CD4-positive, alpha-beta T cell (primary cell): ENCODE data around the gene DTX1. TPM values are rescaled to one million over a fixed set of nuclear protein-coding genes. Genes with fewer than 3 reads are reported as not detected.
"Not testable (repeated sequence)": the region's sequence is repeated elsewhere in the genome, so short reads cannot be mapped to it uniquely, and the experiment has no call there.

ENCODE experiments used
- ATAC-seq: fragments of 200-7000 bp; cut with Tn5 transposase; one replicate; pipeline ENCODE4 v1.10.0; 2022; ENCODE audit warnings: mild to moderate bottlenecking; ENCODE audit not compliant: poor library complexity
- CTCF ChIA-PET: fragments of 350-600 bp; sonication (Branson Sonifier 250); formaldehyde crosslinking; loops from one replicate; lab custom pipeline; 2021; ENCODE audit warnings: antibody characterized with exemption, inconsistent platforms; lab: Charles Lee
- POLR2A ChIA-PET: fragments of 350-600 bp; sonication (Branson Sonifier 250); formaldehyde crosslinking; loops from one replicate; lab custom pipeline; 2021; ENCODE audit warnings: antibody characterized with exemption, inconsistent platforms; lab: Charles Lee
- DNase-seq, 14 experiments: peaks; one replicate each; pipeline ENCODE4 v3.0.0-alpha.2; 2013 to 2020; ENCODE audit warnings: mixed read lengths in 2 of 14
- H3K27ac ChIP-seq, 2 donors: one replicate each; pipeline versions ENCODE4 v1.5.1 to v1.7.0; 2013; ENCODE audit warnings: low read length in 2 of 2, low read depth in 1 of 2, mild to moderate bottlenecking in 1 of 2
- H3K27me3 ChIP-seq, 2 experiments: 1 replicate in 1 of 2; 2 replicates in 1 of 2; pipeline versions ENCODE4 v1.6.1 to v1.7.0; 2013; ENCODE audit warnings: low read length in 2 of 2, control low read depth in 1 of 2, mild to moderate bottlenecking in 1 of 2, moderate library complexity in 1 of 2; ENCODE audit not compliant: insufficient read depth in 2 of 2, control insufficient read depth in 1 of 2
- H3K36me3 ChIP-seq: one replicate; pipeline ENCODE4 v1.6.1; 2013; ENCODE audit warnings: low read length, control low read depth; ENCODE audit not compliant: insufficient read depth
- H3K4me1 ChIP-seq: one replicate; pipeline ENCODE4 v1.6.1; 2013; ENCODE audit warnings: low read length, control low read depth; ENCODE audit not compliant: insufficient read depth
- H3K4me3 ChIP-seq: one replicate; pipeline ENCODE4 v1.5.1; 2013; ENCODE audit warnings: mild to moderate bottlenecking, low read length, moderate library complexity
- H3K9me3 ChIP-seq, 2 experiments: 1 replicate in 1 of 2; 2 replicates in 1 of 2; pipeline versions ENCODE4 v1.6.1 to v1.7.0; 2013; ENCODE audit warnings: low read length in 2 of 2, mild to moderate bottlenecking in 2 of 2, control low read depth in 1 of 2, moderate library complexity in 1 of 2; ENCODE audit not compliant: control insufficient read depth in 1 of 2, insufficient read depth in 1 of 2
- H3K27ac Mint-ChIP-seq: one replicate; pipeline ENCODE4 v1.8.0; 2020; ENCODE audit warnings: mixed read lengths
- H3K27me3 Mint-ChIP-seq: one replicate; pipeline ENCODE4 v1.8.0; 2021; ENCODE audit warnings: mixed read lengths
- H3K36me3 Mint-ChIP-seq: one replicate; pipeline ENCODE4 v1.8.0; 2021; ENCODE audit warnings: low read depth, mixed read lengths
- H3K4me1 Mint-ChIP-seq: one replicate; pipeline ENCODE4 v1.8.0; 2021; ENCODE audit warnings: low read depth, mixed read lengths
- H3K4me3 Mint-ChIP-seq: one replicate; pipeline ENCODE4 v1.8.0; 2020; ENCODE audit warnings: mild to moderate bottlenecking, mixed read lengths
- H3K9me3 Mint-ChIP-seq: one replicate; pipeline ENCODE4 v1.8.0; 2020; ENCODE audit warnings: mixed read lengths
- intact Hi-C, 2 experiments: fragments of 100-400 bp; cut with DNase I in 1 of 2; cut with micrococcal nuclease in 1 of 2; formaldehyde crosslinking; loops; one replicate each; pipeline versions ENCODE4 v1.15.1 to v1.9.0; 2023 to 2025; cut with DNase I, micrococcal nuclease
- total RNA-seq, 174 experiments: library from RNA in 2 of 174; stranded (reverse) in 2 of 174; gene quantifications; one replicate each; pipeline ENCODE4 v1.2.3 and lab custom pipeline; 2021 to 2026
- TF ChIP-seq, protein P1 (sequence below): fragments of 200-600 bp; IDR thresholded peaks from one replicate; pipeline ENCODE4 v1.8.0; 2022; ENCODE audit warnings: antibody characterized with exemption, mild to moderate bottlenecking

DTX1 gene
- total RNA-seq, 2 experiments from 2014 or later = 14.0 to 14.2 TPM

DNA sequence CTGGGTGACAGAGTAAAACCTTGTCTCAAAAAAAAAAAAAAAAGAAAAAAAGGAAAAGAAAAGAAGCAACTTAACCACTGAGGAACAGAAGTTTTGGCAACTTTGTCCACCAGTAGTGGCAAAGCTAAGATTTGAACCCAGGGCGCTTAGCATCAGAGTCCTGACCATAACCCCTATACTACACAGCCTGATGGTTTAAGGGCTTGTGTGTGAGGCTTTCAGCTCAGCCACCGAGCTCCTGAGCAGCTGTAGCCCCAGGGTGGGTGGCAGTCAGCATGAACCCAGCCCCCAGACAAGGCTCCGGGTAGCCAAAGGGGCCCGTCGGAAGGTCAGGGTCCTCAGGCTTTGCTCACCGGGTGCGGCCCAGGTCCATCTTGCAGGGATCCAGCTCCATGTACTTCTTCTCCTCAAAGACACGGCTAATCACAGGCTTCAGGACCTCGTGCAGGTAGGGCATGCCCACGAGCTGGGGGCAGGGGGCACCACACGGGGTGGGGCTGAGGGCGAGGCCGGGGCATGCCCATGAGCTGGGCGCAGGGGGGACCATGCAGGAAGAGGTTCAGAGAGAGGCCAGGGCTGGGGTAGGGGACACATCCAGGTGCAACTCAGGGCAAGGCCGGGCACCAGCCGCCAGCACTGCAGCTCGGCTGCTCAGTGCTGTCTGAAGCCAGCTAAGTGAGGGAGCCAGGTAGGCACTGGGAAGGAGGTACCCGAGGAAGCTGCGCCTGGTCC is 58.1 kb downstream of the DTX1 start:
- H3K27ac ChIP-seq = no peak overlapping the region
- H3K4me3 Mint-ChIP-seq = no peak overlapping the region
- H3K9me3 ChIP-seq = no peaks in the 10 kb centered on the region
- no peaks in the 10 kb centered on the region for H3K36me3 ChIP-seq
- TF ChIP-seq, protein P1, sequence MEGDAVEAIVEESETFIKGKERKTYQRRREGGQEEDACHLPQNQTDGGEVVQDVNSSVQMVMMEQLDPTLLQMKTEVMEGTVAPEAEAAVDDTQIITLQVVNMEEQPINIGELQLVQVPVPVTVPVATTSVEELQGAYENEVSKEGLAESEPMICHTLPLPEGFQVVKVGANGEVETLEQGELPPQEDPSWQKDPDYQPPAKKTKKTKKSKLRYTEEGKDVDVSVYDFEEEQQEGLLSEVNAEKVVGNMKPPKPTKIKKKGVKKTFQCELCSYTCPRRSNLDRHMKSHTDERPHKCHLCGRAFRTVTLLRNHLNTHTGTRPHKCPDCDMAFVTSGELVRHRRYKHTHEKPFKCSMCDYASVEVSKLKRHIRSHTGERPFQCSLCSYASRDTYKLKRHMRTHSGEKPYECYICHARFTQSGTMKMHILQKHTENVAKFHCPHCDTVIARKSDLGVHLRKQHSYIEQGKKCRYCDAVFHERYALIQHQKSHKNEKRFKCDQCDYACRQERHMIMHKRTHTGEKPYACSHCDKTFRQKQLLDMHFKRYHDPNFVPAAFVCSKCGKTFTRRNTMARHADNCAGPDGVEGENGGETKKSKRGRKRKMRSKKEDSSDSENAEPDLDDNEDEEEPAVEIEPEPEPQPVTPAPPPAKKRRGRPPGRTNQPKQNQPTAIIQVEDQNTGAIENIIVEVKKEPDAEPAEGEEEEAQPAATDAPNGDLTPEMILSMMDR = no peak
- H3K27me3 ChIP-seq = no peaks in the 10 kb centered on the region
- no peak overlapping the region for H3K4me3 ChIP-seq
- CTCF ChIA-PET = no interaction called here
- POLR2A ChIA-PET = interaction anchor here (0.6 kb wide), 1 partner anchor 91 kb away, joined by 3 read pairs; no protein-coding TSS in a partner anchor
- no peak for ATAC-seq
- H3K27me3 Mint-ChIP-seq = no peaks in the 10 kb centered on the region
- H3K27ac Mint-ChIP-seq = no peak overlapping the region
- peaks cover 11% of the 10 kb centered on the region for H3K4me1 Mint-ChIP-seq
- DNase-seq = no peak
- no peaks in the 10 kb centered on the region for H3K9me3 Mint-ChIP-seq
- no peaks in the 10 kb centered on the region for H3K36me3 Mint-ChIP-seq
- peaks cover 11% of the 10 kb centered on the region for H3K4me1 ChIP-seq
- intact Hi-C loops = no loop called here

DNA sequence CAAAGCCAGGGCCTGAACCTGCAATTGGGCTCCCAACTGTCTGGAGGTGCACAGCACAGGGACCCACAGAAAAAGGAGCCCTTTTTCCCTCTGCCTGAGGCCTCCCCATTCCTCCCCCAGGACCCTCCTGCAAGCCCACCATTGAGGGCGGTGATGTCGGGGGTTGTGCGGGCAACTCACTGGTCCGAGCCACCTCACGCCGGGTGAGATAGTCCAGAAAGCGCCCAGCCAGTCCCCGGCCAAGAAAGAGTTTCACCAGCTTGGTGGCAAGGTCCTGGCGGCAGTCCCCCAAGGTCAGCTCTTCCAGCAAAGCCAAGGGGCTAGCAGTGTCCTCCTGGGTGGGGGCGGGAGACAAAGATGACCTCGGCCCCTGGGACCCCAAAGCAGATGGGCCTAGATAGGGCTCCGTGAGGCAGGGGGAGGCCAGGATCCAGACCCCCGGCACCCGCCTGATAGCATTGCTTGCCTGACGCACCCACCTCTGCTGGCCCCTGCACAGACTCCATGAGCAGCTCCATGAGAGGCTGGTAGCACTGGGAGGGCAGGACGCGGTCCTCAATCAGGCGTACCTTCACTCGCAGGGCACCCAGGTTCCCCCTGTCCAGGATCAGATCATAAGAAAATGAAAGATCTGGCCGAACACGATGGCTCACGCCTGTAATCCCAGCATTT is 59.1 kb downstream of the DTX1 start:
- DNase-seq (no peak), ATAC-seq (no peak)
- H3K9me3 ChIP-seq = no peaks in the 10 kb centered on the region
- H3K4me3 Mint-ChIP-seq = no peak overlapping the region
- TF ChIP-seq, protein P1 = no peak
- H3K27me3 ChIP-seq = no peaks in the 10 kb centered on the region
- ChIA-PET CTCF (no interaction called here), POLR2A (no interaction called here)
- no peaks in the 10 kb centered on the region for H3K9me3 Mint-ChIP-seq
- peaks cover 1% of the 10 kb centered on the region for H3K4me1 ChIP-seq
- no peak overlapping the region for H3K27ac ChIP-seq
- no peaks in the 10 kb centered on the region for H3K36me3 Mint-ChIP-seq
- no peaks in the 10 kb centered on the region for H3K36me3 ChIP-seq
- peaks cover 5% of the 10 kb centered on the region for H3K4me1 Mint-ChIP-seq
- intact Hi-C loops = no loop called here
- no peaks in the 10 kb centered on the region for H3K27me3 Mint-ChIP-seq
- no peak overlapping the region for H3K4me3 ChIP-seq
- H3K27ac Mint-ChIP-seq = no peak overlapping the region

DNA sequence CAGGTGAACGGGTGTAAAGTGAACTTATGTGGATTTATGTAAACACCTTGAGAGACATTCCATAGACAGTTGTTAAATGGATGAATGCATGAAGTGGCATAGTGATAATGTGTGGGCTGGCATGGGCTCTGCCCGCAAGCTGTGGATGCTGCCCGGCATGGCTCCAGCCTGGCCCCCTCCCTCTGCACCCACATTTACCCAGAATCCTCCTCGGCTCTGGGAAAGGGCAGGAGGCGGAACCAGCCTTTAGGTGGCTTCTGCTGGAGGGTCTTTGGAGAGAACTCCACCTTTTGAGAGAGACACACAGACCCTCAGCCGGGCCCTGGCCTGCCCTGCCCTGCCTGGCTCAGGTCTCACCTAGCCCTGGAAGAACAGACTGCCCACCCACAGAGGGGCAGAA is 60.3 kb downstream of the DTX1 start:
- CTCF ChIA-PET = no interaction called here

DNA sequence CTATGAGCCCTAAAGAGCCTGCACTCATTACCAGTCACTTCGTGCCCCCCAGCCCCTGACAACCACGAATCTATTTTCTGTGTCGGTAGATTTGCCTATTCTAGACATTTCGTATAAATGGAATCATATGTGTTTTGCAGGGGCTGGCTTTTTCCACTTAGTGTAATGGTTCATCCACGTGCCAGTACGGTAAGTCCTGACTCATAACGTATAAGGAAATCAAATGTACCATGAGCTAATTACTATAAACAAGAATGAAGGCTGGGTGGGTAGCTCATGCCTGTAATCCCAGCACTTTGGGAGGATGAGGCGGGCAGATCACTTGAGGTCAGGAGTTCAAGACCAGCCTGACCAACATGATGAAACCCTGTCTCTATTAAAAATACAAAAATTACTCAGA is 61.2 kb downstream of the DTX1 start:
- H3K4me1 Mint-ChIP-seq, H3K4me3 Mint-ChIP-seq, H3K36me3 ChIP-seq, ATAC-seq, intact Hi-C loops, DNase-seq, H3K9me3 ChIP-seq, H3K36me3 Mint-ChIP-seq, H3K27ac ChIP-seq, H3K27me3 ChIP-seq, H3K9me3 Mint-ChIP-seq, H3K4me3 ChIP-seq, POLR2A ChIA-PET, H3K4me1 ChIP-seq, H3K27ac Mint-ChIP-seq, H3K27me3 Mint-ChIP-seq, CTCF ChIA-PET: not testable (repeated sequence)

More for the DNA sequence above, 60.3 kb downstream of the DTX1 start:
- no peaks in the 10 kb centered on the region for H3K4me1 ChIP-seq
- ATAC-seq = no peak
- H3K9me3 Mint-ChIP-seq = no peaks in the 10 kb centered on the region
- no peak overlapping the region for H3K27ac ChIP-seq
- no peaks in the 10 kb centered on the region for H3K9me3 ChIP-seq
- H3K4me3 ChIP-seq = no peak overlapping the region
- H3K36me3 Mint-ChIP-seq = no peaks in the 10 kb centered on the region
- TF ChIP-seq, protein P1 = no peak
- intact Hi-C loops = no loop called here
- no peaks in the 10 kb centered on the region for H3K27me3 ChIP-seq
- no peaks in the 10 kb centered on the region for H3K36me3 ChIP-seq
- DNase-seq = no peak
- H3K4me3 Mint-ChIP-seq = no peak overlapping the region
- H3K27ac Mint-ChIP-seq = no peak overlapping the region
- no peaks in the 10 kb centered on the region for H3K4me1 Mint-ChIP-seq
- POLR2A ChIA-PET = no interaction called here
- H3K27me3 Mint-ChIP-seq = no peaks in the 10 kb centered on the region
